Stimulated activated naive B cell treated with anti-CD40 and anti-IgM and Interleukin-4, amounts not matched to agents 10 μg/mL and 1 μg/mL and 100 μg/mL, for 72 hours (primary cell): Measurements from ENCODE around the gene MYO1G.
"Not testable (repeated sequence)": the region's sequence is repeated elsewhere in the genome, so short reads cannot be mapped to it uniquely, and the experiment has no call there.

Source experiments
- ATAC-seq, 2 donors: fragments of 150-1000 bp; cut with Tn5 transposase; replicated peaks; 2 replicates each; pipeline ENCODE4 v1.10.0; 2021; ENCODE audit warnings: moderate library complexity in 1 of 2
- DNase-seq: peaks from one replicate; pipeline ENCODE4 v3.0.0; 2021
- H3K27ac Mint-ChIP-seq: one replicate; pipeline ENCODE4 v1.8.0; 2022; ENCODE audit warnings: mild to moderate bottlenecking, mixed read lengths
- H3K27me3 Mint-ChIP-seq, 2 donors: one replicate each; pipeline ENCODE4 v1.8.0; 2022; ENCODE audit warnings: mixed read lengths in 2 of 2
- H3K36me3 Mint-ChIP-seq, 2 donors: one replicate each; pipeline ENCODE4 v1.8.0; 2022; ENCODE audit warnings: mixed read lengths in 2 of 2, mild to moderate bottlenecking in 1 of 2
- H3K4me1 Mint-ChIP-seq, 2 donors: one replicate each; pipeline ENCODE4 v1.8.0; 2022; ENCODE audit warnings: mixed read lengths in 2 of 2, mild to moderate bottlenecking in 1 of 2
- H3K4me3 Mint-ChIP-seq, 2 donors: one replicate each; pipeline ENCODE4 v1.8.0; 2022; ENCODE audit warnings: mild to moderate bottlenecking in 2 of 2, mixed read lengths in 2 of 2, moderate library complexity in 1 of 2
- H3K9me3 Mint-ChIP-seq, 2 donors: one replicate each; pipeline ENCODE4 v1.8.0; 2022; ENCODE audit warnings: mixed read lengths in 2 of 2, mild to moderate bottlenecking in 1 of 2

Gene MYO1G

DNA sequence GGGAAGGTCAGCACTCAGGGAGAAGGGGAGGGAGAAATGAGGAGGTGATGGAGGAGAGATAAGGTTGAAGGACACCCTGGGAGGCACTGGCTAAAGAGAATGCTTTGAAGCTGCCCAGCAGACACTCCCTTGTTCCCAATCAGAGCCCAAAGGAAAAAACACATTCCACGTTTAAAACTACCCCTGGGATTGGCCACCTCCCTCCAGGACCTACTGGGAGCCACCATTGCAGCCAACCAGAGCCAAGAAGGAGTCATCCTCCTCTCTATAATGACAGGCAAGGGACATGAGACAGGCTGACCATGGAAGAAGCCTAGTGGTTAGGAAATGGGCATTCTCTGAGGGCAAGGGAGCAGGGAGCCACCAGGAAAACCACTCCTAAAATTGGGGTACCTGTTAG is 43.8 kb downstream of the MYO1G start:
- Mint-ChIP-seq H3K4me3 (no peak overlapping the region), H3K4me1 (peaks cover 0 to 2% of the 10 kb centered on the region in 2 donors), H3K36me3 (no peaks in the 10 kb centered on the region), H3K27me3 (peaks cover 10 to 11% of the 10 kb centered on the region in 2 donors), H3K9me3 (no peaks in the 10 kb centered on the region), H3K27ac (no peak overlapping the region)
- ATAC-seq: no peak
- DNase-seq: no peak

DNA sequence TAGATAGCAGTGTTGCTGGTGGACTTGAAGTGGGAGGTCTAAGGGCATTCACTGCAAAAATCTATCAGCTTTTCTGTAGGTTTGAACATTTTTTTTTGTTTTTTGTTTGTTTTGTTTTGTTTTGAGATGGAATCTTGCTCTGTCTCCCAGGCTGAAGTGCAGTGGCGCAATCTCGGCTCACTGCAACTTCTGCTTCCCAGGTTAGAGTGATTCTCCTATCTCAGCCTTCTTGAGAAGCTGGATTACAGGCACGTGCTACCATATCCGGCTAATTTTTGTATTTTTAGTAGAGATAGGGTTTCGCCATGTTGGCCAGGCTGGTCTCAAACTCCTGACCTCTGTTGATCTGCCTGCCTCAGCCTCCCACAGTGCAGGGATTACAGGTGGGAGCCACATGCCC is 44.3 kb downstream of the MYO1G start:
- not testable (repeated sequence) for H3K4me1 Mint-ChIP-seq, H3K27ac Mint-ChIP-seq, H3K36me3 Mint-ChIP-seq, ATAC-seq, DNase-seq, H3K9me3 Mint-ChIP-seq, H3K4me3 Mint-ChIP-seq
- peaks cover 11 to 14% of the 10 kb centered on the region in 2 donors for H3K27me3 Mint-ChIP-seq

DNA sequence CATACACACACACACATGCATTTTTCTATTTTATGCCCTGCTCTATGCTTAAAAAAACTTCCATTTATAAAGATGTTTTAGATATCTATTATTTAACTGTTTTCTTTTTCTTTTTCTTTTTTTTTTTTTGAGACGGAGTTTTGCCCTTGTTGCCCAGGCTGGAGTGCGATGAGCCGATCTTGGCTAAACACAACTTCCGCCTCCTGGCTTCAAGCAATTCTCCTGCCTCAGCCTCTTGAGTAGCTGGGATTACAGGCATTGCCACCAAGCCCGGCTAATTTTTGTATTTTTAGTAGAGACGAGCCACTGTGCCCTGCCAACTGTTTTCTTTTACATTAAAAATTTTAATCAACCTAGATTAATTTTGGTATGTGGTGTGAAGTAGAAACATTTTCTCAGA is 47.9 kb downstream of the MYO1G start:
- no peak for DNase-seq
- no peak for ATAC-seq
- Mint-ChIP-seq H3K9me3 (no peaks in the 10 kb centered on the region), H3K27ac (no peak overlapping the region), H3K4me1 (peaks cover 0 to 2% of the 10 kb centered on the region in 2 donors), H3K27me3 (peaks cover 11 to 16% of the 10 kb centered on the region in 2 donors), H3K36me3 (no peaks in the 10 kb centered on the region), H3K4me3 (no peak overlapping the region)

DNA sequence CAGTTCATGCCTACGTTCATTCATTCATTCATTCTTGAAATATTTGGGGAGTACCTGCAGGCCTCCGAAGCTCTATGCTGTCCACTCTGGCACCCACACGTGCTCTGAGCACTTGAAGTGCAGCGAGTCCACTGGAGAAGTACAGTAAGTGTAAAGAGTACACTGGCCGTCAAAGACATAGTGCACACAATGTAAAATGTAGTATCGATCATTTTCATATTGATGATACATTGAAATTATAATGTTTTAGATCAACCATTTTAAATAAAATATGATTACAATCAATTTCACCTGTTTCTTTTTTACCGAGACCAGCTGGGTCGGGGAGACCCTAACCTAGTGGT is 56.5 kb downstream of the MYO1G start:
- Mint-ChIP-seq H3K4me1 (peaks cover 5 to 10% of the 10 kb centered on the region in 2 donors), H3K9me3 (no peaks in the 10 kb centered on the region), H3K4me3 (no peak overlapping the region), H3K27me3 (peaks cover 0 to 3% of the 10 kb centered on the region in 2 donors), H3K36me3 (no peaks in the 10 kb centered on the region), H3K27ac (peak overlapping the region; percentile 73)
- DNase-seq: no peak
- ATAC-seq: peak; percentile 41

DNA sequence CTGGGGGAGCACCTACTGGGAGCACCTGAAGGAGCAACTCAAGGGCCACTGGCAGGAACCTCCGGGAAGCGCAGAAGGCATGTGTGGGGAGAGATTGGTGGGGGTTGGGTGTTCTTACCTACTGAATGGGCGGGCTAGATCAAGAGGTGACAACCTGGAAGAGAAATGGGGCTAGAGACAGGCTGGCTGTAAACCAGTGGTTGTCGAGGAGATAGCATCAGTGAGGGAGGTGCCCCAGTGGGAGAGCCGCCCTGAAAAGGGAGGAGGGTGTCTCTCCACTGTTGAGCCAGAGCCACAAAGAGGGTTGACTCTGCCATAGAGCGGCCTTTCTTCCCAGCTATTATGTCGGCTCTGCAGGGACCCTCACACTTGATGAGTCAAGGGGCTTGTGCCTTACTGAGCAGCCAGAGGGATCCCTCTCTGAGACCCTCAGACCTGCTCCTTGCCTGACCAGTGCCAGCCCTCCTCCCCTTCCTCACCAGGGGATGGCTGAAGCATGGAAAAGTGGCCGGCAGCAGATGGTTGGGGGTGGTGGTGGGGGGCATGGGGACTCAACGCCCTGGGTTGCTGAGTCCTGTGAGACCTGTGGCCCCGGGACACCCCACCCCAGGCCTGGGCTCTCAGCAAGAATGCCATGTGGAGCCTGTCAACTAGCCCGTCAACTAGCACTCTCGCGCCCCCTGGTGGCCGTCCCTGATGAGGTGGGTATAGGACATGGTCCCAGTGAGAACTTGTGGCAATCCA is 57.0 kb downstream of the MYO1G start:
- Mint-ChIP-seq H3K27me3 (peaks cover 0 to 3% of the 10 kb centered on the region in 2 donors), H3K4me1 (peaks cover 5 to 10% of the 10 kb centered on the region in 2 donors), H3K9me3 (no peaks in the 10 kb centered on the region), H3K4me3 (no peak overlapping the region), H3K36me3 (no peaks in the 10 kb centered on the region), H3K27ac (peak overlapping the region; percentile 73)
- ATAC-seq (peak; percentile 100), DNase-seq (peak; percentile 84)

DNA sequence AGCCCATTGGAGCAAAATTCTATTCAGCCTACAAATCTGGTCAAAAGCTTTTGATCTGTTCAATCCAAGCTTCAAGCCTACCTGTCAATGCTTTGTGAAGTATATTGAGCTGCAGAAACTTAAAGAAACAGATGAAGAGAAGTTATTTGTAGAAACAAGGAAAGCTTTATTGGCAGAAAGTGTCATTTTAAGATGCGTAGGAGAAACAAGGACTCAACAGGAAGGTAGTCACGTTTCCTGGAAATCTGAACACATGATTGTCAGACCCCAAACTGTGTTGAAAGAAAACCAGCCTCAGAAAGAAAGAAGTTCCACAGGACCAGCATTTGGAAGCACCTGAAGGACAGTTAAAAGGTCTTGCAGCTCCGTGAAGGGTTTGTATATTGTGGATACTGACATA is 58.7 kb downstream of the MYO1G start:
- DNase-seq (no peak), ATAC-seq (no peak)
- Mint-ChIP-seq H3K36me3 (no peaks in the 10 kb centered on the region), H3K4me1 (peaks cover 6 to 13% of the 10 kb centered on the region in 2 donors), H3K27me3 (no peaks in the 10 kb centered on the region), H3K9me3 (no peaks in the 10 kb centered on the region), H3K4me3 (no peak overlapping the region), H3K27ac (no peak overlapping the region)

DNA sequence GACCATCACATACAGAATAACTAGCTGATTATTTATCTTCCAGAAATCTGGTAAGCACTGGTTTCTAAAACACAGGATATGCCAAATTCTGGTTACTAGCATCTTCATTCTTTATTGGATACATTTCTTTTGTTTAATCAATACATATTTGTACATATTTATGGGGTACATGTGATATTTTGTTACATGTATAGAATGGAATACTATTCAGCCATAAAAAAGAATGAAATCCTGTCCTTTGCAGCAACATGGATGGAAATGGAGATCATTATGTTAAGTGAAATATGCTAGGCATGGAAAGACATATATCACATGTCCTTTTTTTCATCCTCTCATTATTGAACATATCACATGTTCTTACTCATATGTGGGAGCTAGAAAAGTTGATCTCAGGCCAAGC is 60.8 kb downstream of the MYO1G start:
- no peaks in the 10 kb centered on the region for H3K9me3 Mint-ChIP-seq
- peak overlapping the region; percentile 9 for H3K27ac Mint-ChIP-seq
- ATAC-seq (no peak), DNase-seq (no peak)
- H3K27me3 Mint-ChIP-seq: no peaks in the 10 kb centered on the region
- H3K36me3 Mint-ChIP-seq: no peaks in the 10 kb centered on the region
- H3K4me3 Mint-ChIP-seq: no peak overlapping the region
- peaks cover 12 to 23% of the 10 kb centered on the region in 2 donors for H3K4me1 Mint-ChIP-seq

DNA sequence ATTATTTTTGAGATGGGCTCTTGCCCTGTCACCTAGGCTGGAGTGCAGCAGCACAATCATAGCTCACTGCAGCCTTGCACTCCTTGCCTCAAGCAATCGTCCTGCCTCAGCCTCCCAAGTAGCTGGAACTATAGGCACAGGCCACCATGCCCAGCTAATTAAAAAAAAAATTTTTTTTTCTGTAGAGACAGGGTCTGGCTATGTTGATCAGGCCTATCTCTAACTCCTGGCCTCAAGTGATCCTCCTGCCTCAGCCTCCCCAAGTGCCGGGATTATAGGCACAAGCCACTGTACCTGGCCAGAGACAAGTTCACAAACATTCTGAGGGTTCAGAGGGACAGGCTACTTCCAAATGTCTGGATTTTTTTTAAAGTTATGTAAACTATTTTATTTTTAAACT is 61.4 kb downstream of the MYO1G start:
- no peak overlapping the region for H3K27ac Mint-ChIP-seq
- H3K9me3 Mint-ChIP-seq: no peaks in the 10 kb centered on the region
- H3K36me3 Mint-ChIP-seq: no peaks in the 10 kb centered on the region
- H3K4me3 Mint-ChIP-seq: no peak overlapping the region
- no peaks in the 10 kb centered on the region for H3K27me3 Mint-ChIP-seq
- peaks cover 12 to 24% of the 10 kb centered on the region in 2 donors for H3K4me1 Mint-ChIP-seq
- DNase-seq (no peak), ATAC-seq (no peak)

DNA sequence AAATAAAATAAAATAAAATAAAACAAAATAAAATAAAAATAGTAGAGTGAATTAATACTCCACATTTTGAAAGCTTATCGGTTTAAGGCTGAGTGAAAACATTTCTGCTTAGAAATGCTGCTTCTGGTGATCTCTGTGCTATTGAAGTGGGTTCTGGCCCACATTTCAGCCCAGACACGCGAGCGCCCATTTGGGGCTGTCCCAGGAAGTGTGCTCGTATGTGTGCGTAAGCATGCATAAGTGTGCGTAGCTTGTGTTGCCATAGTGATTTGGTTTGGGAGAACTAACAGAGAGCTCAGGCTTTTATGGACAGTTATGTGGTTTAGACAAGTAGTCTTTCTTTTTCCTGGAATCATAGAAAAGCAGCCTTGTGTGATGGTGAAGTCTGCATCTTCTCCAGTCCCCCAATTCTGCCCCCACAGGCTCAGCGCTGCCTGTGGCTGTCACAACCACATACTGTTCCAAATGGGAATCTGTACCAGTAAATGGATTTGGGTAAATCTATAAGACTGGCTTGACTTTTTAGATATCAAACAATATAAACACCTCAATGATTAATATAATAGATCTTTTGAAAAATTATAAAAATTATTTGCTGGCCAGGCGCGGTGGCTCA is 63.7 kb downstream of the MYO1G start:
- Mint-ChIP-seq H3K27me3 (no peaks in the 10 kb centered on the region), H3K27ac (peak overlapping the region; percentile 96), H3K4me3 (peak overlapping the region; percentile 9 to 48), H3K4me1 (peaks cover 9 to 14% of the 10 kb centered on the region in 2 donors), H3K36me3 (no peaks in the 10 kb centered on the region), H3K9me3 (no peaks in the 10 kb centered on the region)
- ATAC-seq (peak; percentile 100), DNase-seq (peak; percentile 81)

DNA sequence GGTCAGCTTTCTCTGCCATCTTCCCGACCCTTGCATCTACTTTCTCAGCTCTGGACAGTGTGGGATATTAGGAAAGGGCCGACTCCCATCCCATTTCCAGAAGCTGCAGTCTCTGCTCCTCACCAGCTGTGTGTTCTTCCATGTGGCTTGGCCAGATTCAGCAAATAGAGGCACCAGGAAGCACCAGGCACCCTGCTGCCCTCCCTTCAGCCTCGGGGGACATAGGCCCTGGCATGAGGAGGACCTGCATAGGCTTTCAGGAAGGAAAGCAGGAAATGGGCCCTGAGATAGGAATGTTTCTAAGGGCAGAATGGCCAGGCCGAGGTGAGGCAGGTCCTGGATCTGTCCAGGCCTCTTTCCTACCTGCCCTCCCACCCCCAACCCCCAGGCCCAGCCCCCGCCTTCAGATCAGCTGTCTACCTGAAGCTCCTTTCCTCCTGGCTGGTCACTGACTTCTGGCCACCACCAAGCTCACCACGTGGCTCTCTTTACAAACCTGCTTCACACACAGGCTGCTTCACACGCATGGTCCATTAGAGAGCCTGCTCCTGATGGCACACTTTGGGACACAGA is 66.0 kb downstream of the MYO1G start:
- no peaks in the 10 kb centered on the region for H3K9me3 Mint-ChIP-seq
- H3K36me3 Mint-ChIP-seq: no peaks in the 10 kb centered on the region
- peak overlapping the region; percentile 42 for H3K27ac Mint-ChIP-seq

More for the DNA sequence above, 66.0 kb downstream of the MYO1G start:
- no peak for DNase-seq
- ATAC-seq: no peak
- Mint-ChIP-seq H3K27me3 (no peaks in the 10 kb centered on the region), H3K4me1 (peaks cover 9 to 14% of the 10 kb centered on the region in 2 donors), H3K4me3 (no peak overlapping the region)
